SK-N-SH (cell line): Measurements from ENCODE around the gene MSL3B.

Experiments used
- CTCF ChIA-PET: fragments of 300-600, 350-600 bp; formaldehyde crosslinking; extraction: SDS; loops from one replicate; lab custom pipeline; 2021; lab: Yijun Ruan, JAX
- POLR2A ChIA-PET: fragments of 350-600 bp; sonication (Branson Sonifier 250); formaldehyde crosslinking; extraction: SDS; loops from one replicate; lab custom pipeline; 2020; ENCODE audit warnings: antibody characterized with exemption, inconsistent platforms; lab: Yijun Ruan, JAX
- DNase-seq: peaks from one replicate; pipeline ENCODE4 v3.0.0; 2012
- H2AFZ ChIP-seq: fragments of 200-600 bp; sonication (generic); 2 replicates; pipeline ENCODE4 v1.8.1; 2016; ENCODE audit warnings: antibody characterized with exemption, mild to moderate bottlenecking, low read depth
- H3F3A ChIP-seq: fragments of 200-600 bp; sonication (generic); replicated peaks from 2 replicates; pipeline ENCODE3; 2016; ENCODE audit warnings: antibody characterized with exemption, mild to moderate bottlenecking; ENCODE audit not compliant: insufficient read depth
- H3K27ac ChIP-seq, 2 experiments: fragments of 200-500 bp in 1 of 2; fragments of 200-600 bp in 1 of 2; sonication (Bioruptor generic) in 1 of 2; sonication (generic), shearing (Covaris generic) in 1 of 2; 2 replicates each; pipeline versions ENCODE4 v1.5.1 to v1.6.1; 2014 to 2016; ENCODE audit warnings: low read depth in 2 of 2, inconsistent platforms in 1 of 2, low read length in 1 of 2, mild to moderate bottlenecking in 1 of 2, mixed read lengths in 1 of 2
- H3K27me3 ChIP-seq: fragments of 200-600 bp; sonication (generic), shearing (Covaris generic); 2 replicates; pipeline ENCODE4 v1.6.1; 2016; ENCODE audit warnings: mixed run types; ENCODE audit not compliant: insufficient read depth
- H3K36me3 ChIP-seq, 2 experiments: fragments of 200-500 bp in 1 of 2; fragments of 200-600 bp in 1 of 2; sonication (Bioruptor generic) in 1 of 2; sonication (generic) in 1 of 2; replicated peaks in 1 of 2; 2 replicates each; pipeline versions ENCODE3 to v1.5.1; 2014 to 2016; ENCODE audit warnings: low read length in 1 of 2, mild to moderate bottlenecking in 1 of 2; ENCODE audit not compliant: insufficient read depth in 2 of 2, control insufficient read depth in 1 of 2
- H3K4me1 ChIP-seq, 2 experiments: fragments of 200-500 bp in 1 of 2; fragments of 200-600 bp in 1 of 2; sonication (Bioruptor generic) in 1 of 2; sonication (generic), shearing (Covaris generic) in 1 of 2; 2 replicates each; pipeline versions ENCODE4 v1.5.1 to v1.6.1; 2014 to 2016; ENCODE audit warnings: low read depth in 1 of 2, low read length in 1 of 2, mixed run types in 1 of 2; ENCODE audit not compliant: insufficient read depth in 2 of 2, control insufficient read depth in 1 of 2
- H3K4me2 ChIP-seq: fragments of 200-600 bp; sonication (generic), shearing (Covaris generic); 2 replicates; pipeline ENCODE4 v1.6.1; 2017; ENCODE audit warnings: mixed run types
- H3K4me3 ChIP-seq, 2 experiments: fragments of 200-500 bp in 1 of 2; fragments of 200-600 bp in 1 of 2; sonication (Bioruptor generic) in 1 of 2; sonication (generic), shearing (Covaris generic) in 1 of 2; 2 replicates each; pipeline versions ENCODE4 v1.5.1 to v1.8.1; 2014 to 2016; ENCODE audit warnings: low read depth in 2 of 2, inconsistent platforms in 1 of 2, low read length in 1 of 2, mild to moderate bottlenecking in 1 of 2, mixed read lengths in 1 of 2, moderate library complexity in 1 of 2
- H3K79me2 ChIP-seq: fragments of 200-600 bp; sonication (generic); 2 replicates; pipeline ENCODE4 v1.8.1; 2017; ENCODE audit warnings: mild to moderate bottlenecking; ENCODE audit not compliant: insufficient read depth
- H3K9ac ChIP-seq: fragments of 200-600 bp; sonication (generic); 2 replicates; pipeline ENCODE4 v1.6.1; 2017; ENCODE audit warnings: mixed run types
- H3K9me2 ChIP-seq: fragments of 200-600 bp; sonication (generic); 2 replicates; pipeline ENCODE4 v1.6.1; 2017; ENCODE audit warnings: mixed run types
- H3K9me3 ChIP-seq: fragments of 200-600 bp; sonication (generic); 2 replicates; pipeline ENCODE4 v1.6.1; 2017; ENCODE audit warnings: mixed run types, mild to moderate bottlenecking, moderate library complexity
- H4K20me1 ChIP-seq: fragments of 200-600 bp; sonication (generic); 2 replicates; pipeline ENCODE4 v1.6.1; 2017; ENCODE audit warnings: mild to moderate bottlenecking, mixed run types; ENCODE audit not compliant: insufficient read depth
- ELF1 ChIP-seq: IDR thresholded peaks from 2 replicates; pipeline ENCODE4 v1.4.0; 2012
- EP300 ChIP-seq, 2 experiments: IDR thresholded peaks; 2 replicates each; pipeline versions ENCODE4 v1.4.0 to v1.6.1; 2012; ENCODE audit warnings: borderline replicate concordance in 1 of 2, low read depth in 1 of 2, low read length in 1 of 2
- EZH2phosphoT487 ChIP-seq: fragments of 200-600 bp; sonication (generic); IDR thresholded peaks from 2 replicates; pipeline ENCODE4 v1.6.1; 2017; ENCODE audit warnings: low read depth, mixed run types, mild to moderate bottlenecking, antibody characterized with exemption, moderate library complexity, borderline replicate concordance
- FOXJ3 ChIP-seq: sonication (generic); formaldehyde crosslinking; IDR thresholded peaks from 2 replicates; pipeline ENCODE4 v1.5.1; 2020; ENCODE audit warnings: mild to moderate bottlenecking, missing genetic modification reagents
- FOXM1 ChIP-seq: IDR thresholded peaks from 2 replicates; pipeline ENCODE4 v1.4.0; 2012; ENCODE audit warnings: low read depth, mild to moderate bottlenecking
- GABPA ChIP-seq: IDR thresholded peaks from 2 replicates; pipeline ENCODE4 v1.4.0; 2012; ENCODE audit warnings: low read depth, mild to moderate bottlenecking
- MEF2A ChIP-seq: IDR thresholded peaks from 2 replicates; pipeline ENCODE4 v1.4.0; 2012; ENCODE audit warnings: low read depth, borderline replicate concordance
- MXI1 ChIP-seq: IDR thresholded peaks from 2 replicates; pipeline ENCODE4 v1.6.1; 2012; ENCODE audit warnings: mild to moderate bottlenecking, low read depth, low read length, improper control_type of control experiment
- NFIC ChIP-seq: IDR thresholded peaks from 2 replicates; pipeline ENCODE4 v1.4.0; 2012; ENCODE audit warnings: borderline replicate concordance
- NRF1 ChIP-seq: IDR thresholded peaks from 2 replicates; pipeline ENCODE4 v1.6.1; 2012; ENCODE audit warnings: low read depth, mild to moderate bottlenecking, low read length
- PBX3 ChIP-seq: IDR thresholded peaks from 2 replicates; pipeline ENCODE4; 2012
- POLR2AphosphoS5 ChIP-seq: IDR thresholded peaks from 2 replicates; pipeline ENCODE4 v1.6.1; 2012; ENCODE audit warnings: low read depth, low read length
- RAD21 ChIP-seq: IDR thresholded peaks from 2 replicates; pipeline ENCODE4 v1.6.1; 2012; ENCODE audit warnings: mild to moderate bottlenecking, low read length
- SIN3A ChIP-seq: IDR thresholded peaks from 2 replicates; pipeline ENCODE4 v1.6.1; 2012; ENCODE audit warnings: low read depth, mild to moderate bottlenecking, low read length, moderate library complexity, borderline replicate concordance
- TAF1 ChIP-seq: IDR thresholded peaks from 2 replicates; pipeline ENCODE4 v1.6.1; 2012; ENCODE audit warnings: low read depth, mild to moderate bottlenecking, low read length, moderate library complexity, borderline replicate concordance
- TEAD4 ChIP-seq: IDR thresholded peaks from 2 replicates; pipeline ENCODE4 v1.4.0; 2012; ENCODE audit warnings: mild to moderate bottlenecking, borderline replicate concordance; ENCODE audit not compliant: insufficient read depth
- USF2 ChIP-seq: fragments of 150-350 bp; IDR thresholded peaks from 2 replicates; pipeline ENCODE4 v1.6.1; 2017; ENCODE audit warnings: antibody characterized with exemption, low read length, low read depth, borderline replicate concordance
- YY1 ChIP-seq: IDR thresholded peaks from 2 replicates; pipeline ENCODE4 v1.4.0; 2012; ENCODE audit warnings: low read depth, mild to moderate bottlenecking
- WGBS: methylation state at CpG from one replicate; pipeline ENCODE4 v1.1.6; 2017; ENCODE audit warnings: low lambda C conversion rate; 5-methylcytosine and 5-hydroxymethylcytosine counted together
- TF ChIP-seq, protein P1 (sequence below): IDR thresholded peaks from 2 replicates; pipeline ENCODE4 v1.6.1; 2012; ENCODE audit warnings: mild to moderate bottlenecking, low read depth, low read length, moderate library complexity
- TF ChIP-seq, protein P2 (sequence below): IDR thresholded peaks from 2 replicates; pipeline ENCODE4 v1.4.0; 2012; ENCODE audit warnings: low read depth, borderline replicate concordance

The MSL3B gene

DNA sequence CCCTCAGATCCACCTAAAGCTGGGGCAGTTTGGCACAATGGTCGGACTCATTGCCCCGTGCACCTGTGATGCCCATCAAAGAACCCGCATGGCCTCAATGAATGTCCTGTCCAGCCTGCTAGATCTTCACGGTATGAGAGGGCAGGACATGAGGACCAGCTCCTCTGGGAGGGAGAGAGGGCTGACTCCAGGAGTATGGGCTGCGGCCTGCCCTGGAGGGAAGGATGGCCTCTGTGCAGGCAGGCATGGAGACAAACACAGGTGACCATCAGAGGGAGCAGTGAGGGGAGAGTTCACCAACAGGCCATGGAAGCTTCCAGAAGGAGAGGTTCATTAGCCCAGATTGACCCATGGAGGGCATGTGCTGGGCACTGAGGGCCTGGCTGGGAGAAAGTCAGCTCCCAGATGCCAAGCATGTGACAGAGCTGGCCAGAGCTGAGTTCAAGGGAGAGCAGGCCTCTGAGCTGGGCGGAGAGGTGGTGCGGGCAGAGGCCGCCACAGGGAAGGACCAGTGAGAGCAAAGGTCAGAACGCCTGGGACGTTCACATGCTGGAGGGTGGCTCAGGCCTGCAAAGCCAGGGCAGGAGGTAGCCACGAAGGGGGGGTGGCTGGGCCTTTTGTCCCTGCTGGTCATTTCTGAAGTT, 50.1 kb downstream of the MSL3B start:
- no peaks in the 10 kb centered on the region for H4K20me1 ChIP-seq
- ChIA-PET POLR2A (no interaction called here), CTCF (interaction anchor here (1.5 kb wide), 1 partner anchor 15 kb away, joined by 5 read pairs; no protein-coding TSS in a partner anchor)
- no peaks in the 10 kb centered on the region for H3K27me3 ChIP-seq
- no peak overlapping the region for H3K4me3 ChIP-seq
- H3K79me2 ChIP-seq: no peaks in the 10 kb centered on the region
- no peak overlapping the region for H2AFZ ChIP-seq
- no peak overlapping the region for H3K27ac ChIP-seq
- no peaks in the 10 kb centered on the region for H3K9me3 ChIP-seq
- TF ChIP-seq, protein P1, sequence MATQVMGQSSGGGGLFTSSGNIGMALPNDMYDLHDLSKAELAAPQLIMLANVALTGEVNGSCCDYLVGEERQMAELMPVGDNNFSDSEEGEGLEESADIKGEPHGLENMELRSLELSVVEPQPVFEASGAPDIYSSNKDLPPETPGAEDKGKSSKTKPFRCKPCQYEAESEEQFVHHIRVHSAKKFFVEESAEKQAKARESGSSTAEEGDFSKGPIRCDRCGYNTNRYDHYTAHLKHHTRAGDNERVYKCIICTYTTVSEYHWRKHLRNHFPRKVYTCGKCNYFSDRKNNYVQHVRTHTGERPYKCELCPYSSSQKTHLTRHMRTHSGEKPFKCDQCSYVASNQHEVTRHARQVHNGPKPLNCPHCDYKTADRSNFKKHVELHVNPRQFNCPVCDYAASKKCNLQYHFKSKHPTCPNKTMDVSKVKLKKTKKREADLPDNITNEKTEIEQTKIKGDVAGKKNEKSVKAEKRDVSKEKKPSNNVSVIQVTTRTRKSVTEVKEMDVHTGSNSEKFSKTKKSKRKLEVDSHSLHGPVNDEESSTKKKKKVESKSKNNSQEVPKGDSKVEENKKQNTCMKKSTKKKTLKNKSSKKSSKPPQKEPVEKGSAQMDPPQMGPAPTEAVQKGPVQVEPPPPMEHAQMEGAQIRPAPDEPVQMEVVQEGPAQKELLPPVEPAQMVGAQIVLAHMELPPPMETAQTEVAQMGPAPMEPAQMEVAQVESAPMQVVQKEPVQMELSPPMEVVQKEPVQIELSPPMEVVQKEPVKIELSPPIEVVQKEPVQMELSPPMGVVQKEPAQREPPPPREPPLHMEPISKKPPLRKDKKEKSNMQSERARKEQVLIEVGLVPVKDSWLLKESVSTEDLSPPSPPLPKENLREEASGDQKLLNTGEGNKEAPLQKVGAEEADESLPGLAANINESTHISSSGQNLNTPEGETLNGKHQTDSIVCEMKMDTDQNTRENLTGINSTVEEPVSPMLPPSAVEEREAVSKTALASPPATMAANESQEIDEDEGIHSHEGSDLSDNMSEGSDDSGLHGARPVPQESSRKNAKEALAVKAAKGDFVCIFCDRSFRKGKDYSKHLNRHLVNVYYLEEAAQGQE: no peak
- TF ChIP-seq TAF1 (no peak), TEAD4 (no peak), SIN3A (no peak), FOXM1 (no peak), MEF2A (no peak)
- TF ChIP-seq, protein P2, sequence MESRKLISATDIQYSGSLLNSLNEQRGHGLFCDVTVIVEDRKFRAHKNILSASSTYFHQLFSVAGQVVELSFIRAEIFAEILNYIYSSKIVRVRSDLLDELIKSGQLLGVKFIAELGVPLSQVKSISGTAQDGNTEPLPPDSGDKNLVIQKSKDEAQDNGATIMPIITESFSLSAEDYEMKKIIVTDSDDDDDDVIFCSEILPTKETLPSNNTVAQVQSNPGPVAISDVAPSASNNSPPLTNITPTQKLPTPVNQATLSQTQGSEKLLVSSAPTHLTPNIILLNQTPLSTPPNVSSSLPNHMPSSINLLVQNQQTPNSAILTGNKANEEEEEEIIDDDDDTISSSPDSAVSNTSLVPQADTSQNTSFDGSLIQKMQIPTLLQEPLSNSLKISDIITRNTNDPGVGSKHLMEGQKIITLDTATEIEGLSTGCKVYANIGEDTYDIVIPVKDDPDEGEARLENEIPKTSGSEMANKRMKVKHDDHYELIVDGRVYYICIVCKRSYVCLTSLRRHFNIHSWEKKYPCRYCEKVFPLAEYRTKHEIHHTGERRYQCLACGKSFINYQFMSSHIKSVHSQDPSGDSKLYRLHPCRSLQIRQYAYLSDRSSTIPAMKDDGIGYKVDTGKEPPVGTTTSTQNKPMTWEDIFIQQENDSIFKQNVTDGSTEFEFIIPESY: no peak
- no peak for DNase-seq
- no peaks in the 10 kb centered on the region for H3K36me3 ChIP-seq
- H3K9ac ChIP-seq: no peak overlapping the region
- peaks cover 0 to 3% of the 10 kb centered on the region in 2 experiments; a peak in 1 of 4 replicates for H3K4me1 ChIP-seq
- 85% methylated on average over 10 of the region's 11 CpGs for WGBS
- no peaks in the 10 kb centered on the region for H3F3A ChIP-seq
- no peak overlapping the region for H3K4me2 ChIP-seq
- H3K9me2 ChIP-seq: no peaks in the 10 kb centered on the region

DNA sequence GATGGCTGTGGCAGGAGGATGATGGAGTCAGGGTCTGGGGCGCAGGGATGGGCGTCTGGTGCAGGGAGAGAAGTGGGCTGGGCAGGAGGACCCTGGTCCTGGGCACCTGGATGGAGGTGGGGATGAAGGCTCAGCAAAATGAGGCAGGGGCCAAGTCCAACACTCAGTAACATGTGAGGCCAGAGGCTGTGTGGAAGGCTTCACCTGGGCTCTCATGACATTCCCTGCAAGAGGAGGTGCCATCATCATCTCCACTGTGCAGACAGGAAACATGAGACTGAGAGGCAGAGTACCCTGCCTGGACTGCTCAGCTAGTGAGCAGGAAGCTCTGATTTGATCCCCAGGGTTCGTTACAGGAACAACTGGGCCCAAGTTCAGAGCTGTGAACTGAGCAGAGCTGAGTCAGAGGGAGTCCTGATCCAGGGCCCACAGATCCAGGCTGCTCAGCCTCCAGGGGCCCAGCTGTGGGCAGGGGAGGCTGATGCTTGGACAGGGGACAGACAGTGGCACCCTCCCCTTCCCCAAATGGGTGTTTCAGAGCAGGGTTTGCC, 50.8 kb downstream of the MSL3B start:
- H3K79me2 ChIP-seq: no peaks in the 10 kb centered on the region
- H3K9me3 ChIP-seq: no peaks in the 10 kb centered on the region
- no peak overlapping the region for H2AFZ ChIP-seq
- no peaks in the 10 kb centered on the region for H3K36me3 ChIP-seq
- H3K9me2 ChIP-seq: no peaks in the 10 kb centered on the region
- no peak overlapping the region for H3K9ac ChIP-seq
- no peaks in the 10 kb centered on the region for H4K20me1 ChIP-seq
- ChIA-PET POLR2A (no interaction called here), CTCF (interaction anchor here (1.5 kb wide), 1 partner anchor 15 kb away, joined by 5 read pairs; no protein-coding TSS in a partner anchor)
- no peaks in the 10 kb centered on the region for H3K27me3 ChIP-seq
- peaks cover 0 to 3% of the 10 kb centered on the region in 2 experiments; a peak in 1 of 4 replicates for H3K4me1 ChIP-seq
- DNase-seq: no peak
- H3K4me3 ChIP-seq: no peak overlapping the region
- H3F3A ChIP-seq: no peaks in the 10 kb centered on the region
- WGBS: 87% methylated on average over 3 of the region's 3 CpGs
- H3K4me2 ChIP-seq: no peak overlapping the region
- no peak overlapping the region for H3K27ac ChIP-seq
- no peak for TF ChIP-seq POLR2AphosphoS5
- no peak for TF ChIP-seq ELF1
- no peak for TF ChIP-seq EP300 (IDR thresholded peaks at IDR 0.05; ENCODE audit: borderline replicate concordance in 1 of 2, low read depth in 1 of 2, low read length in 1 of 2)
- TF ChIP-seq PBX3: no peak
- no peak for TF ChIP-seq USF2
- no peak for TF ChIP-seq RAD21
- TF ChIP-seq EZH2phosphoT487: no peak
- TF ChIP-seq MXI1: no peak
- no peak for TF ChIP-seq FOXJ3 (CRISPR knock-in tag)
- TF ChIP-seq GABPA: no peak
- no peak for TF ChIP-seq YY1
- TF ChIP-seq NFIC: no peak
- no peak for TF ChIP-seq NRF1
